ENCODE results near the gene ANAPC15.

GRCh38 chr11:72100462-72100861 lies 12.0 kb downstream of the ANAPC15 start:
- no peak for TF ChIP-seq CTCF (IDR thresholded peaks at IDR 0.05; ENCODE audit: low read length)
- TF ChIP-seq EZH2 (optimal IDR thresholded peaks at IDR 0.05; ENCODE audit: low read depth, low read length), result no peak
